Cardiac fibroblast (primary cell): Measurements from ENCODE around the gene RGN.

Experiments used
- DNase-seq, 2 donors: peaks; one replicate each; pipeline versions ENCODE4 v3.0.0 to v3.0.0-alpha.2; 2010; ENCODE audit warnings: low read depth in 2 of 2
- H3K4me3 ChIP-seq, 2 donors: replicated peaks in 1 of 2; 1 replicate in 1 of 2; 2 replicates in 1 of 2; pipeline ENCODE4 v1.5.1; 2011; ENCODE audit warnings: low read depth in 2 of 2, low read length in 2 of 2, mild to moderate bottlenecking in 2 of 2, moderate library complexity in 1 of 2
- CTCF ChIP-seq: IDR thresholded peaks from one replicate; pipeline ENCODE4 v1.5.1; 2011; ENCODE audit warnings: low read depth, mild to moderate bottlenecking, low read length, inconsistent platforms

The RGN gene

DNA sequence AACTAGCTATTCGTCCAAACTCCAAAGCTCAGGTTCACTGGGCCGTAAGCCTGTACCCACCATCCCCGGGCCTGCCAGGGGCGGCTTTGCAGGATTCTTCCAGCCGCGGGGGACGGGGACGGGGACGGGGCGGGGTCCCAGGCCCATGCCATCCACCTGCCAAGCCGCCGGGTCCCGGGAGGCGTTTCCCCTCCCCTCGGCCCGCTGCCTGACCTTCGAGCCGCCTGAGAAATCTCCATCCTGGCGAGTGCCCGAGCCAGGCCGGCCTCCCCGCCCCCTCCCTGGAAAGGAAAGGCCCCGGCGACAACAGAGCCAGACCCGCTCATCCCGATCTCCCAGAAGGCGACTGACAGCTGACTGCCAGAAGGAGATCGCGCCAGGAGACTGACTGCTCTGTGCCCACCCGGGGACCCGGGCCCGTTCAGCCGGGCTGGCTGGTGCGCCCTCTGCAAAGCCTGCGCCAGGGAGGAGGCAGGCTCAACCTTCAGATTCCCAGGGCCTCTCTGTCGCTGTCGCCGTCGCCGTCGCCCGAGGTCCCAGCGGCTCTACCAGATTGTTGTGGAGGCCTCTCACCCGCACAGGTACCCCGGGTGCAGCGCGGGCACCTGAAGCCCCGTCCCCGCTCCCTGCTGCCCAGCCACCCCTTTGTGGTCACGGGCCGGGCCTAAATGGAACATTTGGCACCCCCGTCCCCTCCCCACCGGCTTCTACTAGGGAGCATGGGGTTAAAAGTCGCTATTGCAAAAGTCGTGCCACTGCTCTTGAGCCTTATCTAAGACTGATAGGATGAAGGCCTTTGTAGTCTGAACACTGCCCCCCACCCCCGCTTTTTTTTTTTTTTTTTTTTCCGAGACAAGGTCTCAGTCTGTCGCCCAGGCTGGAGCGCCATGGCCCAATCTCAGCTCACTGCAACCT is at the start of gene RGN:
RGN (plus strand) TSS at position 315 of the 915 bp plus-strand sequence. CDS start 2,702 bp downstream, outside the sequence.
- DNase-seq = no peak
- peak within 1 kb of the TSS; percentile 17 to 32 for H3K4me3 ChIP-seq
- TF ChIP-seq CTCF = no peak

- peak; percentile 77 to 83 for DNase-seq
- TF ChIP-seq CTCF = peak; percentile 29
- no peak overlapping the region for H3K4me3 ChIP-seq
These were observed 47.9 kb upstream of the RGN start for GRCh38 chrX:47030339-47030738.

DNA sequence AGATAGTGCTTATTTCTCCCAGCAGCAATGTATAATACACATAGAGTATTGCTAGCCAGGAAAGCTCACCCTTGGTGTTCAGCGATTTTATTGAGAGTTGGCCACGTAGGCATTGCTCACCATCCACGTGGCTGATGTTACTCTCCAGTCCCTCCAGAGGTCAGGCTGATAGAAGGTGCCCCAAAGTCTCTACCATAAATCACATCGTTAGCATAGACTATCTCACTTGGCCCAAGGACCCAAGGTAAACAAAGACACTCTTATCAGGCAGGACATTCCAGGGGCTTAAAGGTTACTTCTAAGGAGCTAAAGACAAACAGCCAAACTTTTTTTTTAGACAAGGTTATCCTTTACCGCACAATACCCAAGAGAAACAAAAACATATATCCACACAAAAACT is 30.3 kb upstream of the RGN start:
- DNase-seq = peak; percentile 0 to 6
- no peak overlapping the region for H3K4me3 ChIP-seq
- no peak for TF ChIP-seq CTCF

GRCh38 chrX:47059142-47059874 is 18.9 kb upstream of the RGN start:
- TF ChIP-seq CTCF = no peak
- H3K4me3 ChIP-seq = no peak overlapping the region
- DNase-seq = no peak

DNA sequence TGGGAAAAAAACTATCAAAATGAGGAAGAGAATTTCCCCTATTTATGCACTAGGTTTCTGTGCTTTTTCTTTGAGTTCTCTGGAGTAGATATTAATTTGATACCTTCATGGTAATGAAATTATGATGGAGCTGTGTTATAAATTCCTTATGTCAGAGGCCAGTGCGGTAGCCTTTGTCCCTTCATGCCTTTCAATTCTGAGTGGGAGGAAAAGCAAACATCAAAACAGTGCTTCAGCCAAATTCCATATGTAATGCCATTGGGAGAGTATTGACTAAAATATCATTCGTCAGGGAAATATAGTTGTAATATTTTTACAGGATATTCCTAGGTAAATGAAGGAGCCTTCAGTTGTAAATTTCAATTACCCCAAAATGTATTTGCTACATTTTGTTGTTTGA is 17.5 kb upstream of the RGN start:
- no peak for DNase-seq
- TF ChIP-seq CTCF = no peak
- no peak overlapping the region for H3K4me3 ChIP-seq

DNA sequence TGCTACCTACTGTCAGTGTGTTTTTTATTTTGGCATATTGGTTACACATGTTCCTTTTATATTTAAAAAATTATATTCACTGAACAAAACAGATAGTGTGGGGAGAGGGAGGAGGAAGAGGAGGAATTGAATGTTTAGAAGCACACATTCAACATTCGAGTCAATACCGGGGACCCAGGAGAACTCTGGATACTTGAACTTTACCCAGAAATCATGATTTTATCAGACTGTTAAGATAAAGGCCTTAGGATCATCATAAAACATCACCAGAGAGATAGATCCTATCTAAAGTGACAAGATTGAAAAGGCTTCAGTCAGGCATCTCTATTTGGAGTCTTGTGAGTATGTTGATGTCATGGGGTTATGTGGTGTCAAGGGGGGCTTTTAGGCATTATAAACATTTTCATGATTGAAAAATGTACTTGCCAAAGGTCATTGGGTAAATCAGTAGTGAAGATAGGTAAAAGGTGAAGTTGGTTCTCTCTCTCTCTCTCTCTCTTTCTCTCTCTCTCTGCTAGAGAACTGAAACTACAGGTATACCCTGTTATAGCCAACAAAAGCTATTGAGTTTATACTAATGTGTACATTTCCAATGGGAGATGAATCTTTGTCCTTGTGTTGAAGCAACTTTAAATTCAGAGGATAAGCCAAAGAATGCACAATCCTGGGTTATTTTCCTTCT is 16.9 kb upstream of the RGN start:
- no peak overlapping the region for H3K4me3 ChIP-seq
- DNase-seq = no peak
- no peak for TF ChIP-seq CTCF
